H9 (cell line): ENCODE data around the gene FGF10. TPM values are rescaled to one million over a fixed set of nuclear protein-coding genes. Genes with fewer than 3 reads are reported as not detected.

Experiments
- DNase-seq: peaks from one replicate; pipeline ENCODE4 v3.0.0-alpha.2; 2017
- H2AFZ ChIP-seq: one replicate; pipeline ENCODE4 v1.6.1; 2013; ENCODE audit warnings: mild to moderate bottlenecking, low read length, control low read depth, moderate library complexity
- H2AK5ac ChIP-seq: 2 replicates; pipeline ENCODE4 v1.6.1; 2013; ENCODE audit warnings: low read length, control low read depth, mixed read lengths; ENCODE audit not compliant: insufficient read length
- H2BK120ac ChIP-seq: one replicate; pipeline ENCODE4 v1.6.1; 2013; ENCODE audit warnings: low read depth, mild to moderate bottlenecking, low read length, control low read depth, inconsistent platforms; ENCODE audit not compliant: poor library complexity, severe bottlenecking
- H2BK12ac ChIP-seq: 2 replicates; pipeline ENCODE4 v1.6.1; 2013; ENCODE audit warnings: low read length, control low read depth, mixed read lengths, low read depth; ENCODE audit not compliant: insufficient read length
- H2BK15ac ChIP-seq: 2 replicates; pipeline ENCODE4 v1.6.1; 2013; ENCODE audit warnings: low read depth, low read length, control low read depth
- H2BK20ac ChIP-seq: one replicate; pipeline ENCODE4 v1.6.1; 2013; ENCODE audit warnings: low read depth, mild to moderate bottlenecking, low read length, control low read depth, inconsistent platforms; ENCODE audit not compliant: poor library complexity, severe bottlenecking
- H2BK5ac ChIP-seq: 2 replicates; pipeline ENCODE4 v1.6.1; 2013; ENCODE audit warnings: low read length, control low read depth, mixed read lengths; ENCODE audit not compliant: insufficient read length
- H3K14ac ChIP-seq: 2 replicates; pipeline ENCODE4 v1.6.1; 2013; ENCODE audit warnings: low read length, control low read depth; ENCODE audit not compliant: insufficient read depth
- H3K18ac ChIP-seq: 2 replicates; pipeline ENCODE4 v1.6.1; 2013; ENCODE audit warnings: low read depth, mild to moderate bottlenecking, mixed read lengths, low read length, control low read depth; ENCODE audit not compliant: insufficient read length
- H3K23ac ChIP-seq: 2 replicates; pipeline ENCODE4 v1.6.1; 2013; ENCODE audit warnings: low read length, control low read depth, mixed read lengths, low read depth; ENCODE audit not compliant: insufficient read length
- H3K23me2 ChIP-seq: 2 replicates; pipeline ENCODE4 v1.6.1; 2013; ENCODE audit warnings: low read depth, mild to moderate bottlenecking, mixed read lengths, low read length, control low read depth; ENCODE audit not compliant: insufficient read length, poor library complexity, severe bottlenecking
- H3K27ac ChIP-seq: 2 replicates; pipeline ENCODE4 v1.5.1; 2013; ENCODE audit warnings: low read length, control low read depth, mixed read lengths, low read depth; ENCODE audit not compliant: insufficient read length
- H3K27me3 ChIP-seq: 2 replicates; pipeline ENCODE4 v1.6.1; 2013; ENCODE audit warnings: low read length, control low read depth, inconsistent platforms; ENCODE audit not compliant: insufficient read depth
- H3K4ac ChIP-seq: 2 replicates; pipeline ENCODE4 v1.6.1; 2013; ENCODE audit warnings: low read depth, mild to moderate bottlenecking, control low read depth, inconsistent platforms, low read length, moderate library complexity
- H3K4me1 ChIP-seq: 2 replicates; pipeline ENCODE4 v1.6.1; 2013; ENCODE audit warnings: low read length, control low read depth, inconsistent platforms; ENCODE audit not compliant: insufficient read depth
- H3K4me2 ChIP-seq: 2 replicates; pipeline ENCODE4 v1.6.1; 2013; ENCODE audit warnings: low read length, control low read depth, mixed read lengths; ENCODE audit not compliant: insufficient read length, insufficient read depth
- H3K56ac ChIP-seq: 2 replicates; pipeline ENCODE4 v1.6.1; 2013; ENCODE audit warnings: low read depth, mild to moderate bottlenecking, mixed read lengths, low read length, control low read depth; ENCODE audit not compliant: insufficient read length
- H3K79me1 ChIP-seq: 2 replicates; pipeline ENCODE4 v1.6.1; 2013; ENCODE audit warnings: low read depth, mild to moderate bottlenecking, moderate library complexity, low read length, control low read depth, inconsistent platforms; ENCODE audit not compliant: insufficient read depth, poor library complexity, severe bottlenecking
- H3K79me2 ChIP-seq: 2 replicates; pipeline ENCODE4 v1.6.1; 2013; ENCODE audit warnings: low read length, control low read depth, inconsistent platforms; ENCODE audit not compliant: insufficient read depth
- H3K9ac ChIP-seq: 2 replicates; pipeline ENCODE4 v1.6.1; 2013; ENCODE audit warnings: low read length, control low read depth, mixed read lengths; ENCODE audit not compliant: insufficient read length; ENCODE audit errors: extremely low read depth
- H3K9me3 ChIP-seq: one replicate; pipeline ENCODE4 v1.6.1; 2013; ENCODE audit warnings: low read depth, low read length, inconsistent platforms; ENCODE audit not compliant: control insufficient read depth
- H3T11ph ChIP-seq: one replicate; pipeline ENCODE4 v1.6.1; 2013; ENCODE audit warnings: mild to moderate bottlenecking, low read length, control low read depth, inconsistent platforms
- H4K20me1 ChIP-seq: one replicate; pipeline ENCODE4 v1.6.1; 2013; ENCODE audit not compliant: control insufficient read depth, insufficient read length, insufficient read depth
- H4K5ac ChIP-seq: 2 replicates; pipeline ENCODE4 v1.6.1; 2013; ENCODE audit warnings: low read depth, mild to moderate bottlenecking, mixed read lengths, low read length, control low read depth; ENCODE audit not compliant: insufficient read length
- H4K8ac ChIP-seq: replicated peaks from 2 replicates; pipeline ENCODE4 v1.6.1; 2013; ENCODE audit warnings: low read length, control low read depth, mixed read lengths, low read depth; ENCODE audit not compliant: insufficient read length
- H4K91ac ChIP-seq: 2 replicates; pipeline ENCODE4 v1.6.1; 2013; ENCODE audit warnings: low read depth, mild to moderate bottlenecking, moderate library complexity, mixed read lengths, low read length, control low read depth; ENCODE audit not compliant: insufficient read length
- H3K27ac Mint-ChIP-seq, 3 experiments: 2 replicates in 2 of 3; 3 replicates in 1 of 3; pipeline ENCODE4 v1.8.0; 2020 to 2021; ENCODE audit warnings: mixed read lengths in 3 of 3, mild to moderate bottlenecking in 1 of 3, moderate library complexity in 1 of 3
- H3K27me3 Mint-ChIP-seq: 2 replicates; pipeline ENCODE4 v1.8.0; 2021; ENCODE audit warnings: low read depth, mild to moderate bottlenecking, moderate library complexity, mixed read lengths
- H3K36me3 Mint-ChIP-seq, 3 experiments: 2 replicates in 2 of 3; 3 replicates in 1 of 3; pipeline ENCODE4 v1.8.0; 2020 to 2021; ENCODE audit warnings: low read depth in 3 of 3, mixed read lengths in 3 of 3; ENCODE audit not compliant: insufficient read depth in 1 of 3
- H3K4me1 Mint-ChIP-seq, 2 experiments: 2 replicates each; pipeline ENCODE4 v1.8.0; 2020; ENCODE audit warnings: mixed read lengths in 2 of 2
- H3K4me3 Mint-ChIP-seq, 2 experiments: 2 replicates in 1 of 2; 3 replicates in 1 of 2; pipeline ENCODE4 v1.8.0; 2020 to 2021; ENCODE audit warnings: mild to moderate bottlenecking in 2 of 2, mixed read lengths in 2 of 2, moderate library complexity in 1 of 2
- H3K9me3 Mint-ChIP-seq, 2 experiments: 2 replicates in 1 of 2; 3 replicates in 1 of 2; pipeline ENCODE4 v1.8.0; 2020; ENCODE audit warnings: mild to moderate bottlenecking in 2 of 2, mixed read lengths in 2 of 2, moderate library complexity in 1 of 2
- WGBS: extraction: QIAGEN DNeasy Blood & Tissue Kit; methylation state at CpG from one replicate; pipeline ENCODE4 v1.1.7; 2013; ENCODE audit warnings: missing lambda C conversion rate, low lambda C conversion rate, mixed read lengths; ENCODE audit not compliant: insufficient read length; ENCODE audit errors: extremely low coverage; 5-methylcytosine and 5-hydroxymethylcytosine counted together
- total RNA-seq: library from RNA; stranded (reverse); gene quantifications from 2 replicates; pipeline ENCODE4 v1.2.1, GENCODE V29; 2021
- TF ChIP-seq, protein P1 (sequence below): fragments of 200-600 bp; sonication (generic); conservative IDR thresholded peaks from 3 replicates; pipeline ENCODE4 v1.8.0; 2021; ENCODE audit warnings: antibody characterized with exemption, mild to moderate bottlenecking

Gene FGF10
- total RNA-seq, 1 experiment from 2014 or later, result not detected

DNA sequence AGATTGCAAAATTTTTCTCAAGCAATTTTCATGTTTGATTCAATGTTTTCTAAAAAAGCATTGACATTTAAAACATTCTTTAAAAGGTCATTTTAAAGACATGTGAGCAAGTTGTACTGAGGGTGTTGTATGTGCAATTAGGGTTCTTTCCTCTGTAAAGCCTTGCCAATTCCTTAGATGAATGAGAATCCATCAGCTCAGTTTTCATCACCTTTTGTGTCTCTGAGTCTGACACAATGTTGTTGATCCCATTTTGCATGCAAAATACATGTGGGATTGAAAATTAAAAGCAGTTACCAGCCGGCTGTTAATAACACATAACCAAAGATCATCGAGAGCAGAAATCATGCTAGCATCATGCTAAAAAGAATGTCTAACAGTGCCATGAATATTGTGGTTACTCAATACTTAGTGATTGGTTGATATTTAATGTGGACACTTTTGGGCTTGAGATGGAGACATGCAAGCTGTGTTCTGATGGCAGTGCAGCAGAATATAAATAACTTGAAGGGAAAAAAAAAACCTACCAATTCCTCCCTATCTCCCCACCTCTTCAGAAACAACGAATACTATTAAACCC lies 57.7 kb downstream of the FGF10 start:
- H3K4me1 ChIP-seq, result no peaks in the 10 kb centered on the region
- TF ChIP-seq, protein P1, sequence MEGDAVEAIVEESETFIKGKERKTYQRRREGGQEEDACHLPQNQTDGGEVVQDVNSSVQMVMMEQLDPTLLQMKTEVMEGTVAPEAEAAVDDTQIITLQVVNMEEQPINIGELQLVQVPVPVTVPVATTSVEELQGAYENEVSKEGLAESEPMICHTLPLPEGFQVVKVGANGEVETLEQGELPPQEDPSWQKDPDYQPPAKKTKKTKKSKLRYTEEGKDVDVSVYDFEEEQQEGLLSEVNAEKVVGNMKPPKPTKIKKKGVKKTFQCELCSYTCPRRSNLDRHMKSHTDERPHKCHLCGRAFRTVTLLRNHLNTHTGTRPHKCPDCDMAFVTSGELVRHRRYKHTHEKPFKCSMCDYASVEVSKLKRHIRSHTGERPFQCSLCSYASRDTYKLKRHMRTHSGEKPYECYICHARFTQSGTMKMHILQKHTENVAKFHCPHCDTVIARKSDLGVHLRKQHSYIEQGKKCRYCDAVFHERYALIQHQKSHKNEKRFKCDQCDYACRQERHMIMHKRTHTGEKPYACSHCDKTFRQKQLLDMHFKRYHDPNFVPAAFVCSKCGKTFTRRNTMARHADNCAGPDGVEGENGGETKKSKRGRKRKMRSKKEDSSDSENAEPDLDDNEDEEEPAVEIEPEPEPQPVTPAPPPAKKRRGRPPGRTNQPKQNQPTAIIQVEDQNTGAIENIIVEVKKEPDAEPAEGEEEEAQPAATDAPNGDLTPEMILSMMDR, result no peak
- no peak overlapping the region for H2BK15ac ChIP-seq
- no peaks in the 10 kb centered on the region for H3K9me3 ChIP-seq
- H3K79me1 ChIP-seq, result no peaks in the 10 kb centered on the region
- Mint-ChIP-seq H3K4me3 (no peak overlapping the region), H3K27me3 (no peaks in the 10 kb centered on the region), H3K9me3 (no peaks in the 10 kb centered on the region), H3K36me3 (no peaks in the 10 kb centered on the region), H3K4me1 (peaks cover 5 to 7% of the 10 kb centered on the region in 2 experiments), H3K27ac (no peak overlapping the region)
- H3K27me3 ChIP-seq, result no peaks in the 10 kb centered on the region
- no peak overlapping the region for H3K27ac ChIP-seq
- H4K91ac ChIP-seq, result no peak overlapping the region
- no peak overlapping the region for H4K8ac ChIP-seq
- no peaks in the 10 kb centered on the region for H3K79me2 ChIP-seq
- H3K4me2 ChIP-seq, result no peak overlapping the region
- no peak overlapping the region for H2BK120ac ChIP-seq
- H3K23ac ChIP-seq, result no peak overlapping the region
- H4K20me1 ChIP-seq, result no peaks in the 10 kb centered on the region
- no CpG with 5 or more reads among the region's 3 CpGs for WGBS
- H3K9ac ChIP-seq, result no peak overlapping the region
- H2BK20ac ChIP-seq, result no peak overlapping the region
- no peak for DNase-seq
- no peak overlapping the region for H2BK5ac ChIP-seq
- no peak overlapping the region for H2BK12ac ChIP-seq
- H3K56ac ChIP-seq, result no peak overlapping the region
- H3T11ph ChIP-seq, result no peak overlapping the region
- no peaks in the 10 kb centered on the region for H3K23me2 ChIP-seq
- no peak overlapping the region for H3K18ac ChIP-seq
- H2AFZ ChIP-seq, result no peak overlapping the region
- no peak overlapping the region for H4K5ac ChIP-seq
- H2AK5ac ChIP-seq, result no peak overlapping the region
- no peak overlapping the region for H3K4ac ChIP-seq
- no peak overlapping the region for H3K14ac ChIP-seq
